Panc1 (cell line): ENCODE results near the gene EID2.

Experiments used
- CTCF ChIP-seq: fragments of 450-650 bp; IDR thresholded peaks from 2 replicates; pipeline ENCODE4 v1.5.1; 2017; ENCODE audit warnings: mild to moderate bottlenecking
- POLR2AphosphoS5 ChIP-seq: IDR thresholded peaks from 2 replicates; pipeline ENCODE4 v1.6.1; 2012; ENCODE audit warnings: mild to moderate bottlenecking, low read depth, low read length, moderate library complexity
- SIN3A ChIP-seq: IDR thresholded peaks from 2 replicates; pipeline ENCODE4 v1.6.1; 2012; ENCODE audit warnings: low read depth, mild to moderate bottlenecking, low read length, moderate library complexity, borderline replicate concordance; ENCODE audit not compliant: insufficient read depth
- TCF7L2 ChIP-seq: IDR thresholded peaks from 2 replicates; pipeline ENCODE4 v1.6.1; 2011; ENCODE audit warnings: mild to moderate bottlenecking, low read depth, low read length, inconsistent platforms

- TF ChIP-seq CTCF = no peak
- TF ChIP-seq POLR2AphosphoS5 = no peak
- no peak for TF ChIP-seq SIN3A
- no peak for TF ChIP-seq TCF7L2
Measured at GRCh38 chr19:39508629-39509028, 31.3 kb downstream of the EID2 start.
